ENCODE data around the gene SH3GLB1. TPM values are rescaled to one million over a fixed set of nuclear protein-coding genes. Genes with fewer than 3 reads are reported as not detected.
"Not testable (repeated sequence)": the region's sequence is repeated elsewhere in the genome, so short reads cannot be mapped to it uniquely, and the experiment has no call there.

The SH3GLB1 gene
- total RNA-seq: 10 to 100 TPM; 58.4 to 81.7 (median 77.3) TPM

DNA sequence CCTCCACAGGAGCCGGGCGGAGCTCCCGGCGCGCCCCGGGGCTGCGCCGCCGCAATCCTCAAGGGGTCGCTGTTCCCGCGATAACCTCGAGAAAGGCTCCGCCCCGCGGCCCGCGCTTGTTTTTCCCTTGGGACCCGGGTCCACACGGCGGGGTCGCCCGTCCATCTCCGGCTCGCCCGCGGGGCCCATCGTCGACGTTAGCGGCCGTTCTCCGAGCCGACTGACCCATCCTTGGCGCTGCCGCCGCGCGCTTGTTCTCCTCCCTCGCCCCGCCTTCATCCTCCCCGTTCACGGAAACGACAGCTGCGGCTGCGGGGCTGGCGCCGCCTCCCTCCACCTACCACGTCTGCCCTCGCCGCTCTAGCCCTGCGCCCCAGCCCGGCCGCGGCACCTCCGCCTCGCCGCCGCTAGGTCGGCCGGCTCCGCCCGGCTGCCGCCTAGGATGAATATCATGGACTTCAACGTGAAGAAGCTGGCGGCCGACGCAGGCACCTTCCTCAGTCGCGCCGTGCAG, at the start of gene SH3GLB1:
SH3GLB1 (plus strand) TSS at position 119 of the 514 bp plus-strand sequence; CDS start at position 443, 324 bp downstream.
- peak within 1 kb of the TSS; percentile 54 to 86 for H3K4me3 ChIP-seq
- no peaks in the 10 kb centered on the region for H3K9me3 ChIP-seq
- WGBS, 2 donors (ENCODE audit: low coverage in 1 of 2): 0% methylated on average over 4 of the region's 71 CpGs; no CpG with 5 or more reads in 1 of the 2 donors
- peak within 1 kb of the TSS; percentile 71 to 100 (median 99) for H3K27ac ChIP-seq
- H3K27me3 ChIP-seq: no peaks in the 10 kb centered on the region
- peak; percentile 93 for ATAC-seq
- H3K4me1 ChIP-seq: peaks cover 10 to 49% (median 18%) of the 10 kb centered on the region in 3 donors
- TF ChIP-seq POLR2A (IDR thresholded peaks at IDR 0.05) (peak; percentile 61 to 63), POLR2AphosphoS5 (IDR thresholded peaks at IDR 0.05) (peak; percentile 79), EP300 (IDR thresholded peaks at IDR 0.05) (no peak)
- TF ChIP-seq, protein P1, sequence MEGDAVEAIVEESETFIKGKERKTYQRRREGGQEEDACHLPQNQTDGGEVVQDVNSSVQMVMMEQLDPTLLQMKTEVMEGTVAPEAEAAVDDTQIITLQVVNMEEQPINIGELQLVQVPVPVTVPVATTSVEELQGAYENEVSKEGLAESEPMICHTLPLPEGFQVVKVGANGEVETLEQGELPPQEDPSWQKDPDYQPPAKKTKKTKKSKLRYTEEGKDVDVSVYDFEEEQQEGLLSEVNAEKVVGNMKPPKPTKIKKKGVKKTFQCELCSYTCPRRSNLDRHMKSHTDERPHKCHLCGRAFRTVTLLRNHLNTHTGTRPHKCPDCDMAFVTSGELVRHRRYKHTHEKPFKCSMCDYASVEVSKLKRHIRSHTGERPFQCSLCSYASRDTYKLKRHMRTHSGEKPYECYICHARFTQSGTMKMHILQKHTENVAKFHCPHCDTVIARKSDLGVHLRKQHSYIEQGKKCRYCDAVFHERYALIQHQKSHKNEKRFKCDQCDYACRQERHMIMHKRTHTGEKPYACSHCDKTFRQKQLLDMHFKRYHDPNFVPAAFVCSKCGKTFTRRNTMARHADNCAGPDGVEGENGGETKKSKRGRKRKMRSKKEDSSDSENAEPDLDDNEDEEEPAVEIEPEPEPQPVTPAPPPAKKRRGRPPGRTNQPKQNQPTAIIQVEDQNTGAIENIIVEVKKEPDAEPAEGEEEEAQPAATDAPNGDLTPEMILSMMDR (IDR thresholded peaks at IDR 0.05): peak; percentile 83 to 93 (median 89)
- H3K36me3 ChIP-seq: no peaks in the 10 kb centered on the region

- H3K4me1 ChIP-seq, H3K27me3 ChIP-seq, H3K27ac ChIP-seq, H3K9me3 ChIP-seq, H3K4me3 ChIP-seq, H3K36me3 ChIP-seq, ATAC-seq: not testable (repeated sequence)
- 26 to 54% methylated on average over 7 of the region's 7 CpGs for WGBS, 2 donors (ENCODE audit: low coverage in 1 of 2)
These were observed 46.0 kb upstream of the SH3GLB1 start for GRCh38 chr1:86658381-86658780.

DNA sequence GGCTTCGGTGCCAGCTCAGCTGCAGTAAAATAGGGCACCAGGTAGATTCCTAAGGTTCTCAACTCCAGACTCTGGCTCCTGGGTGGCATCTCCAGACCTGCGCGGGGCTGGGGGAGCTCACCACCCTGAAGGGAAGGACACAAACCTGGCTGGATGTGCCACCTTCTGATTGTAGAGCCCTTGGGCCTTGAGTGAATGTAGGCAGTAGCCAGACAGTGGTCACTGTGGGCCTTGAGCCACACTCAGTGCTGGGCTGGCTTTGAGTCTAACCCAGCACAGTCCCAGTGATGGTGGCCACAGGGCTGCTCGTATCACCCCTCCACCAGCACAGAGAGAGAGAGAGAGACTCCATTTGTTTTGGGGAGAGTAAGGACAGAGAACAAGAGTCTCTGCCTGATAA, 38.0 kb upstream of the SH3GLB1 start:
- Histone ChIP-seq H3K27me3 (no peaks in the 10 kb centered on the region), H3K27ac (no peak overlapping the region), H3K9me3 (peaks cover 0 to 7% (median 0%) of the 10 kb centered on the region in 3 donors), H3K4me1 (no peaks in the 10 kb centered on the region), H3K4me3 (no peak overlapping the region), H3K36me3 (no peaks in the 10 kb centered on the region)
- no peak for ATAC-seq
- 90 to 92% methylated on average over 2 to 3 of the region's 4 CpGs for WGBS, 2 donors (ENCODE audit: low coverage in 1 of 2)
- no peak for TF ChIP-seq POLR2A (IDR thresholded peaks at IDR 0.05)
- no peak for TF ChIP-seq EP300 (IDR thresholded peaks at IDR 0.05)
- TF ChIP-seq, protein P1 (IDR thresholded peaks at IDR 0.05): no peak
- no peak for TF ChIP-seq POLR2AphosphoS5 (IDR thresholded peaks at IDR 0.05)

DNA sequence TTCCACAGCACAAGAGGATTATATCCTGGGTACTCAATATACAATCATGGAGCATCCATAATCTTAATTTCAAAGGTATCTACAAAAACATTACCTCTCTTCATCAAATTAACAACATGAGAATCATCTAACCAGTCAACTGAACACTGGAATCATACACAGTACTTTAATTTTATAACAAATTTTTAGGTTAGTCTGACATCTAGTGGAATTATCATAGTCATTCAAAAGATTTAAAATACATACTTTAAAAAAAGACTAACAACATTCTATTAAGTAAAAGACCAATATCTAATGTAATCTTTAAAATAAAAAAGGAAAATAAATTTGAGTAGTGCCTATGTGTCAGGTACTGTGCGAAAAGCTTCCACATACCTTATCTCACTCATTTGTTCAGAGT, 16.8 kb upstream of the SH3GLB1 start:
- ATAC-seq: no peak
- no peaks in the 10 kb centered on the region for H3K36me3 ChIP-seq
- H3K27ac ChIP-seq: no peak overlapping the region
- H3K9me3 ChIP-seq: no peaks in the 10 kb centered on the region
- H3K4me1 ChIP-seq: no peaks in the 10 kb centered on the region
- no peak overlapping the region for H3K4me3 ChIP-seq
- no peaks in the 10 kb centered on the region for H3K27me3 ChIP-seq
- TF ChIP-seq POLR2A (IDR thresholded peaks at IDR 0.05): no peak
- TF ChIP-seq, protein P1 (IDR thresholded peaks at IDR 0.05): peak in 1 of 4 experiments; percentile 8
- WGBS, 2 donors (ENCODE audit: low coverage in 1 of 2): 78 to 82% methylated on average over 1 of the region's 1 CpG

GRCh38 chr1:86692641-86693040, 11.7 kb upstream of the SH3GLB1 start:
- no peak for ATAC-seq
- no peaks in the 10 kb centered on the region for H3K27me3 ChIP-seq
- no peak overlapping the region for H3K27ac ChIP-seq
- no peaks in the 10 kb centered on the region for H3K9me3 ChIP-seq
- 63 to 77% methylated on average over 6 of the region's 6 CpGs for WGBS, 2 donors (ENCODE audit: low coverage in 1 of 2)
- no peak for TF ChIP-seq POLR2AphosphoS5 (IDR thresholded peaks at IDR 0.05)
- TF ChIP-seq, protein P1 (IDR thresholded peaks at IDR 0.05): no peak
- TF ChIP-seq POLR2A (IDR thresholded peaks at IDR 0.05): no peak
- TF ChIP-seq EP300 (IDR thresholded peaks at IDR 0.05): no peak
- H3K4me1 ChIP-seq: no peaks in the 10 kb centered on the region
- no peaks in the 10 kb centered on the region for H3K36me3 ChIP-seq
- H3K4me3 ChIP-seq: no peak overlapping the region
